HEK293T (cell line): ENCODE data around the gene TLE5.

Experiments used
- ARNT ChIP-seq: fragments of 450-650 bp; IDR thresholded peaks from 2 replicates; pipeline ENCODE4 v1.6.1; 2017; ENCODE audit warnings: mild to moderate bottlenecking
- BHLHE40 ChIP-seq: fragments of 450-650 bp; IDR thresholded peaks from 2 replicates; pipeline ENCODE4 v1.6.1; 2016; ENCODE audit warnings: mild to moderate bottlenecking, moderate library complexity, borderline replicate concordance
- ELF4 ChIP-seq: fragments of 450-650 bp; IDR thresholded peaks from 2 replicates; pipeline ENCODE4 v1.6.1; 2017; ENCODE audit warnings: antibody characterized with exemption
- FOXK2 ChIP-seq: fragments of 450-650 bp; IDR thresholded peaks from 2 replicates; pipeline ENCODE4 v1.6.1; 2016; ENCODE audit warnings: mild to moderate bottlenecking
- FOXM1 ChIP-seq: fragments of 450-650 bp; IDR thresholded peaks from 2 replicates; pipeline ENCODE4 v1.6.1; 2017; ENCODE audit warnings: mild to moderate bottlenecking, borderline replicate concordance
- ZNF384 ChIP-seq: fragments of 450-650 bp; IDR thresholded peaks from 2 replicates; pipeline ENCODE4 v1.6.1; 2016

- TF ChIP-seq FOXM1 (no peak), BHLHE40 (no peak), ELF4 (no peak), ZNF384 (no peak), ARNT (no peak), FOXK2 (no peak)
Observed at GRCh38 chr19:3055741-3056416, 6.4 kb downstream of the TLE5 start.
